ENCODE measurements around the gene CENPV. TPM values are rescaled to one million over a fixed set of nuclear protein-coding genes. Genes with fewer than 3 reads are reported as not detected.
"Not testable (repeated sequence)": the region's sequence is repeated elsewhere in the genome, so short reads cannot be mapped to it uniquely, and the experiment has no call there.

The CENPV gene
- 100 to 1,000 TPM; 115 to 185 (median 147) TPM for polyA plus RNA-seq
- long read RNA-seq, donor 1 = 0 reads
- long read RNA-seq, donor 2, transcript CENPV-201 (5 exons, 1,165 nt) = major isoform, 10 of 16 reads
- long read RNA-seq, donor 2, partial matches to known transcripts = 0 of 16 reads
- long read RNA-seq, donor 2, other reads (novel, unspliced or antisense) = 0 of 16 reads
- long read RNA-seq, donor 3, transcript CENPV-207 (1 exons, 671 nt) = minor isoform, 6 of 860 reads
- long read RNA-seq, donor 3, transcript CENPV-201 (5 exons, 1,165 nt) = major isoform, 9 of 860 reads
- long read RNA-seq, donor 3, partial matches to known transcripts = 591 of 860 reads
- long read RNA-seq, donor 3, other reads (novel, unspliced or antisense) = 248 of 860 reads
- long read RNA-seq, donor 4 = 0 reads
- long read RNA-seq, donor 5, transcript CENPV-202 (2 exons, 554 nt) = major isoform, 6 of 1,782 reads
- long read RNA-seq, donor 5, partial matches to known transcripts = 1,713 of 1,782 reads
- long read RNA-seq, donor 5, other reads (novel, unspliced or antisense) = 55 of 1,782 reads
- long read RNA-seq, donor 6, transcript CENPV-207 (1 exons, 671 nt) = minor isoform, 8 of 35 reads
- long read RNA-seq, donor 6, transcript CENPV-201 (5 exons, 1,165 nt) = major isoform, 17 of 35 reads
- long read RNA-seq, donor 6, partial matches to known transcripts = 7 of 35 reads
- long read RNA-seq, donor 6, other reads (novel, unspliced or antisense) = 0 of 35 reads
- long read RNA-seq, donor 7, transcript CENPV-201 (5 exons, 1,165 nt) = major isoform, 9 of 3,356 reads
- long read RNA-seq, donor 7, partial matches to known transcripts = 3,007 of 3,356 reads
- long read RNA-seq, donor 7, other reads (novel, unspliced or antisense) = 336 of 3,356 reads
- long read RNA-seq, donor 8, partial matches to known transcripts = 0 of 4 reads
- long read RNA-seq, donor 8, other reads (novel, unspliced or antisense) = 0 of 4 reads
- long read RNA-seq, donor 9, transcript CENPV-207 (1 exons, 671 nt) = major isoform, 7 of 10 reads
- long read RNA-seq, donor 9, partial matches to known transcripts = 0 of 10 reads
- long read RNA-seq, donor 9, other reads (novel, unspliced or antisense) = 0 of 10 reads
- long read RNA-seq, donor 10, transcript CENPV-201 (5 exons, 1,165 nt) = major isoform, 19 of 1,581 reads
- long read RNA-seq, donor 10, partial matches to known transcripts = 1,061 of 1,581 reads
- long read RNA-seq, donor 10, other reads (novel, unspliced or antisense) = 489 of 1,581 reads

DNA sequence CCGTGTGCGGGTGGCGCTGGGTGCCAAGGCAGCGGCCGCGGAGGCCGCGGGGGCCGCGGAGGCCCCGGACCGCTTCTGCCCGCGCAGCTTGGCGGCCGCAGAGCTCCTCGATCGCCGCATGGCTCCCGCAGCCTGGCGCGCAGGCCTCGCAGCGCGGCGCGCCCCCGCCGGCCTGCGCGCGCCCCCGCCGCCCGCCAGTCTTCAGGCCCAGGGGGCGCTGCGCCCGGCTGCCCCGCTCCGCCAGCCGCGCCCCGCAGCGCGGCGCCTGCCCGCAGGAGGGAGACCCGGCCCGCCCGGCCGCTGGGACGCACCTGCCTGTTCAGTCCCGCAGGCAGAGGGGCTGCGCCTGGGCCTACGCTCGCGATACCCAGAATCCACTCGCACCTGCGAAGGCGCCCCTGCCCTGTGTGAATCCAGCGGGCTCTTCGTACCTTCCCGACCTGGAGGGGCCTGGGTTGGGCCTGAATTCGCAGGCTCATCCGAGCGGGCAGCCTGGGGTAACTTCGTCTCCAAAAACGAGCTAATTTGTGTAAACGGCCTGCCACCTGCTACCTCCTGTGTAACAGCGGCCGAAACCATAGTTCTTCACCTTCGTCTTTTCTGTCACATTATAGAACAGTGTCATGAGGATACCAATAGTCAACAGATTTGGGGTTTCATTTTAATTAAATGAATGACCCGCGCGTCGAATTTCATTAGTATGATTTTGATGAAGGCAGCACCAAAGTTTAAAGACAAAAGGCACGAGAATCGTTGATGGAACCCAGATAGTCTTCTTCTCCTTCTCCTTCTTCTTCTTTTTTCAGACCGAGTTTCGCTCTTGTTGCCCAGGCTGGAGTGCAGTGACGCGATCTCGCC, at the start of gene CENPV:
Gene CENPV, minus strand, starts transcription at position 153 of the 858 bp plus-strand sequence. Its CDS starts 33 bp downstream, at position 120.
- Histone ChIP-seq H3K36me3 (ENCODE audit: control insufficient read depth in 3 of 3, insufficient read depth in 2 of 3, low read depth in 1 of 3, low read length in 3 of 3) (peaks cover 2 to 15% (median 5%) of the 10 kb centered on the region in 3 donors), H3K27ac (ENCODE audit: low read depth in 1 of 3, low read length in 2 of 3) (peak within 1 kb of the TSS; percentile 78 to 84 (median 79)), H3K9me3 (ENCODE audit: control insufficient read depth in 2 of 2, insufficient read depth in 1 of 2, low read depth in 1 of 2, low read length in 1 of 2) (peaks cover 0 to 2% of the 10 kb centered on the region in 2 donors), H3K27me3 (ENCODE audit: control insufficient read depth in 3 of 3, insufficient read depth in 3 of 3, low read length in 3 of 3) (no peaks in the 10 kb centered on the region), H3K4me3 (ENCODE audit: low read depth in 1 of 3, low read length in 3 of 3) (peak within 1 kb of the TSS; percentile 80 to 94 (median 80)), H3K4me1 (ENCODE audit: control insufficient read depth in 3 of 3, insufficient read depth in 2 of 3, low read depth in 1 of 3, low read length in 2 of 3) (peaks cover 0 to 2% (median 0%) of the 10 kb centered on the region in 3 donors)
- 15 to 43% (median 31%) methylated on average over 31 to 83 of the region's 83 CpGs for WGBS, 3 donors
- DNase-seq (peak in 1 of 2 donors; percentile 59), FAIRE-seq (no peak)

DNA sequence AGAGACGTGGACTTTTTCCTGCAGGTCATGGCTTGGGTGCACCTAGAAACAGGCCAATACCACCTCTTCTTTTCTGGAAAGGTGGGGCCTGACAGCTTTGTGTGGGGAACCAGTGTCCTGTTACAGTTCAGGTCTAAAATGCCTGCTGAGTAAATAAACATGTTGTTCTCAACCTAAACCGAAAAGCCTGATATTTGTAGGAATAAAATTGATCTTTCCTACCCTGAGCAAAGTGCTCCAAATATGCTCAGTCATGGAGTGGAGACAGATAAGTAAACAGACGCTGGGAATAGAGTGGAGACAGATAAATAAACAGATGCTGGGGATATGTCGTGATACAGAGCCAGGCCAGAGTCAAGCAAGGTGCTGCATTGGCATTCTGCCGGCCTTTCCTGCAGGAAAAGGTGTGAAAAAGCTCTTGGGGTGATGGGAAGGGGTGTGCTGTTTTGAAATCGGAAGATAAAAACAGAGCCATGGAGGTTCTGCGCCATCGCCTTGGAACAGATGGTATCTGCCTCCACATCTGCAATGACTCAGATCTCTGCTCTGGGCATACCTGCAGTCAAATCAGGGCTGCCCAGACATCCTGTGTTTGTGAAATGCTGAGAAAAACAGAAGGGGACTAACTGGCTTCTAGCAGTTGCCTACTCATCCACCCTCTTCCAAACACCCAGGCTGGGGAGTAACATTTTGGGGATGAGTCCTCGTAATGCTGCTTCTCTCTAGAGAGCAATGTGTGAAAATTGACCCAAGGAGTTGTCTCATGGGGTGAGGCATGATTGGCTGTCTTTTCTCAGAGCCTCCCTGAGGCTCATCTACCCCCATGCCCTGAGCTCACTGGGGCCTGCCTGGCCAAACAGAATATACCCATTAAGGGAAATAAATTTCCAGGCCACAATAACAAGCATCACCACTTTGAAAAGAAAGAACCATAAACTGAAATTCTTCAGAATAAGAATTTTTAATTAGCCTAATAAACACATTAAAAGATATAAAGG, 45.3 kb upstream of the CENPV start:
- FAIRE-seq = no peak
- no peak for DNase-seq
- no peaks in the 10 kb centered on the region for H3K9me3 ChIP-seq (ENCODE audit: control insufficient read depth in 2 of 2, insufficient read depth in 1 of 2, low read depth in 1 of 2, low read length in 1 of 2)
- H3K4me1 ChIP-seq (ENCODE audit: control insufficient read depth in 3 of 3, insufficient read depth in 2 of 3, low read depth in 1 of 3, low read length in 2 of 3) = no peaks in the 10 kb centered on the region
- H3K27ac ChIP-seq (ENCODE audit: low read depth in 1 of 3, low read length in 2 of 3) = no peak overlapping the region
- WGBS, 3 donors = 59 to 75% (median 63%) methylated on average over 8 to 9 of the region's 9 CpGs
- no peaks in the 10 kb centered on the region for H3K36me3 ChIP-seq (ENCODE audit: control insufficient read depth in 3 of 3, insufficient read depth in 2 of 3, low read depth in 1 of 3, low read length in 3 of 3)
- H3K4me3 ChIP-seq (ENCODE audit: low read depth in 1 of 3, low read length in 3 of 3) = no peak overlapping the region
- no peaks in the 10 kb centered on the region for H3K27me3 ChIP-seq (ENCODE audit: control insufficient read depth in 3 of 3, insufficient read depth in 3 of 3, low read length in 3 of 3)

DNA sequence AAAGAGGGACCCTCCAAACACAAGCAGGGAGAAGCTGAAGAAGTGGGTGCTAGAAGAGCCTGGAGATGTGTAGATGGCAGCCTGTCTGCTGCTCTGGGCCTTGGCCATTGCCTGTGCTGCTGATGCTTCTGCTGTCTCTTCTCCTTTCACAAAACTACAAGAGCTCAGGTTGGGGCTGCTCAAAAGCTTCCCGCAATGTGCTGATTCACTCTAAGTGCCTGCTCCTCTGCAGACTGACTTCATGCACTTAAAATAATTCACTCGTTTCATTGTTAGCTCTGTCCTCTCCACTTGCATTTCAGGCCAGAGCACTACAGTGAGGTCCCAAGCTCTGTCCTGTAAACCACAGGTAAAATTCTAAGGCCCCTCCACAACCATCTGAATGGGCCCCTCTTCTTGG, 43.4 kb upstream of the CENPV start:
- H3K4me3 ChIP-seq (ENCODE audit: low read depth in 1 of 3, low read length in 3 of 3); FAIRE-seq; H3K27ac ChIP-seq (ENCODE audit: low read depth in 1 of 3, low read length in 2 of 3); DNase-seq; H3K36me3 ChIP-seq (ENCODE audit: control insufficient read depth in 3 of 3, insufficient read depth in 2 of 3, low read depth in 1 of 3, low read length in 3 of 3); H3K27me3 ChIP-seq (ENCODE audit: control insufficient read depth in 3 of 3, insufficient read depth in 3 of 3, low read length in 3 of 3); H3K9me3 ChIP-seq (ENCODE audit: control insufficient read depth in 2 of 2, insufficient read depth in 1 of 2, low read depth in 1 of 2, low read length in 1 of 2); H3K4me1 ChIP-seq (ENCODE audit: control insufficient read depth in 3 of 3, insufficient read depth in 2 of 3, low read depth in 1 of 3, low read length in 2 of 3): not testable (repeated sequence)
- 74 to 94% (median 93%) methylated on average over 2 of the region's 2 CpGs for WGBS, 3 donors

DNA sequence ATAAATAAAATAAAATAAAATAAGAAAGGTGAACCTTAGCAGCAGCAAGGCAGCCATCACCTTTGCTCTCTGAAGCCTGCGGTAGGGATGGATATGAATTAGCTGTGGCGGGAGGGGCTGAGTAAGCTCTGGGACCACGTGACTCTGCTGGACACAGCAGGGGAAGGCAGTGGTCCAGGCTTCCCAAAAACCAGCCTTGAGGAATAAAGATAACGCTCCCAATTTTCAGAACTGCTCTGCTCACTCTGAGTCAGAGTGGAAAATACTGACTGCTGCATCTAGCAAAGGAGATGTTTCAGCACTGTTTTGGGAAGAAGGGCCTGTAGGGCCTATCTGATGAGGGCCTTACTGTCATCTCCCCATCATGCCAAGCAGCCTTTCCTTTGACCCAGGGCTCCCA, 42.6 kb upstream of the CENPV start:
- WGBS, 3 donors = 63 to 67% (median 65%) methylated on average over 4 of the region's 4 CpGs
- H3K27me3 ChIP-seq (ENCODE audit: control insufficient read depth in 3 of 3, insufficient read depth in 3 of 3, low read length in 3 of 3); H3K4me3 ChIP-seq (ENCODE audit: low read depth in 1 of 3, low read length in 3 of 3); H3K27ac ChIP-seq (ENCODE audit: low read depth in 1 of 3, low read length in 2 of 3); H3K36me3 ChIP-seq (ENCODE audit: control insufficient read depth in 3 of 3, insufficient read depth in 2 of 3, low read depth in 1 of 3, low read length in 3 of 3); H3K9me3 ChIP-seq (ENCODE audit: control insufficient read depth in 2 of 2, insufficient read depth in 1 of 2, low read depth in 1 of 2, low read length in 1 of 2); H3K4me1 ChIP-seq (ENCODE audit: control insufficient read depth in 3 of 3, insufficient read depth in 2 of 3, low read depth in 1 of 3, low read length in 2 of 3); DNase-seq; FAIRE-seq: not testable (repeated sequence)

DNA sequence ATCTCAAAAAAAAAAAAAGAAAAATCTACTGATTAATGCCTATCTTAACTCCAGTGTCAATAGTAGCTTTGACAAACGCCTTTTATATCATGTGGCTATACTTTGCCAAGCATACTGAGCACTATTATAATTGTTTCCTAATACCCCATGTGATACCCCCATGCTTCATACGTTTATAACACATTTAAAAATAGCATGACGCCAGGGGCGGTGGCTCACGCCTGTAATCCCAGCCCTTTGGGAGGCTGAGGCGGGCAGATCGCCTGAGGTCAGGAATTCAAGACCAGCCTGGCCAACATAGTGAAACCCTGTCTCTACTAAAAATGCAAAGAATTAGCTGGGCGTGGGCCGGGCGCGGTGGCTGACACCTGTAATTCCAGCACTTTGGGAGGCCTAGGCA, 39.2 kb upstream of the CENPV start:
- FAIRE-seq; DNase-seq; H3K27ac ChIP-seq (ENCODE audit: low read depth in 1 of 3, low read length in 2 of 3); H3K27me3 ChIP-seq (ENCODE audit: control insufficient read depth in 3 of 3, insufficient read depth in 3 of 3, low read length in 3 of 3); H3K4me3 ChIP-seq (ENCODE audit: low read depth in 1 of 3, low read length in 3 of 3); H3K9me3 ChIP-seq (ENCODE audit: control insufficient read depth in 2 of 2, insufficient read depth in 1 of 2, low read depth in 1 of 2, low read length in 1 of 2); H3K4me1 ChIP-seq (ENCODE audit: control insufficient read depth in 3 of 3, insufficient read depth in 2 of 3, low read depth in 1 of 3, low read length in 2 of 3); H3K36me3 ChIP-seq (ENCODE audit: control insufficient read depth in 3 of 3, insufficient read depth in 2 of 3, low read depth in 1 of 3, low read length in 3 of 3): not testable (repeated sequence)
- whole genome bisulfite sequencing, 3 donors = 53 to 79% (median 64%) methylated on average over 11 of the region's 11 CpGs

DNA sequence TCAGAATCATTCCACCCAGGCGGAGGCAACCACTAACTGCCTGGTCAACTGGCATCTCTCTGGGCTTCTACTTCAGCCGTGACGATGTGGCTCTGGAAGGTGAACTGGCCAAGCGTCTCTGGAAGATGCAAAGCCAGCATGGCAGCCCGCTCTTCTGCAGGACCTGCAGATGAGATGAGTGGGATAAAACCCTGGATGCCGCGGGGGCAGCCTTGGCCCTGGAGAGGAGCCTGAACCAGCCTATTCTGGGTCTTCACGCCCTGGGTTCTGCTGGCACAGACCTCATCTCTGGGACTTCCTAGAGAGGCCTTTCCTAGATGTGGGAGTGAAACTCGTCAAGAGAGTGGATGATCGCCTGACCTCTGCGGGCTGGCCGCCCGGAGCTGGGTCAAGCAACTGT, 38.2 kb upstream of the CENPV start:
- H3K27me3 ChIP-seq (ENCODE audit: control insufficient read depth in 3 of 3, insufficient read depth in 3 of 3, low read length in 3 of 3) = no peaks in the 10 kb centered on the region
- H3K27ac ChIP-seq (ENCODE audit: low read depth in 1 of 3, low read length in 2 of 3) = no peak overlapping the region
- H3K4me1 ChIP-seq (ENCODE audit: control insufficient read depth in 3 of 3, insufficient read depth in 2 of 3, low read depth in 1 of 3, low read length in 2 of 3) = peaks cover 0 to 10% (median 0%) of the 10 kb centered on the region in 3 donors
- no peak for DNase-seq
- no peaks in the 10 kb centered on the region for H3K9me3 ChIP-seq (ENCODE audit: control insufficient read depth in 2 of 2, insufficient read depth in 1 of 2, low read depth in 1 of 2, low read length in 1 of 2)
- H3K4me3 ChIP-seq (ENCODE audit: low read depth in 1 of 3, low read length in 3 of 3) = no peak overlapping the region
- 95 to 97% (median 96%) methylated on average over 13 of the region's 13 CpGs for whole genome bisulfite sequencing, 3 donors
- peaks cover 0 to 3% (median 0%) of the 10 kb centered on the region in 3 donors for H3K36me3 ChIP-seq (ENCODE audit: control insufficient read depth in 3 of 3, insufficient read depth in 2 of 3, low read depth in 1 of 3, low read length in 3 of 3)
- no peak for FAIRE-seq

DNA sequence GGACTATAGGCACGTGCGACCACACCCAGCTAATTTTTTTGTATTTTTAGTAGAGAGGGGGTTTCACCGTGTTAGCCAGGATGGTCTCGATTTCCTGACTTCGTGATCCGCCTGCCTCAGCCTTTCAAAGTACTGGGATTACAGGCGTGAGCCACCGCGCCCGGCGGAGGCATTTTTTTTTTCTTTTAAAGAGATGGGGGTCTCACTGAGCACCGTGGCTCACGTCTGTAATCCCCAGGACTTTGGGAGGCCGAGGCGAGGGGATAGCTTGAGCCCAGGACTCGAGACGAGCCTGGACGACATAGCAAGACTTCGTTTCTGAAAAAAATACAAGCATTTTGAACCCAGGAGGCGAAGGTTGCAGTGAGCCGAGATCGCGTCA, 32.8 kb upstream of the CENPV start:
- not testable (repeated sequence) for FAIRE-seq; H3K9me3 ChIP-seq (ENCODE audit: control insufficient read depth in 2 of 2, insufficient read depth in 1 of 2, low read depth in 1 of 2, low read length in 1 of 2); H3K27me3 ChIP-seq (ENCODE audit: control insufficient read depth in 3 of 3, insufficient read depth in 3 of 3, low read length in 3 of 3); DNase-seq
- Histone ChIP-seq H3K36me3 (ENCODE audit: control insufficient read depth in 3 of 3, insufficient read depth in 2 of 3, low read depth in 1 of 3, low read length in 3 of 3) (peaks cover 0 to 20% (median 3%) of the 10 kb centered on the region in 3 donors), H3K4me1 (ENCODE audit: control insufficient read depth in 3 of 3, insufficient read depth in 2 of 3, low read depth in 1 of 3, low read length in 2 of 3) (peaks cover 4 to 18% (median 7%) of the 10 kb centered on the region in 3 donors), H3K27ac (ENCODE audit: low read depth in 1 of 3, low read length in 2 of 3) (peak overlapping the region in 2 of 3 donors; percentile 37 to 78), H3K4me3 (ENCODE audit: low read depth in 1 of 3, low read length in 3 of 3) (peak overlapping the region in 1 of 3 donors; percentile 26)
- 26 to 37% (median 26%) methylated on average over 23 of the region's 23 CpGs for WGBS, 3 donors
